Measurements from ENCODE around the gene BARX2.

BARX2 gene

DNA sequence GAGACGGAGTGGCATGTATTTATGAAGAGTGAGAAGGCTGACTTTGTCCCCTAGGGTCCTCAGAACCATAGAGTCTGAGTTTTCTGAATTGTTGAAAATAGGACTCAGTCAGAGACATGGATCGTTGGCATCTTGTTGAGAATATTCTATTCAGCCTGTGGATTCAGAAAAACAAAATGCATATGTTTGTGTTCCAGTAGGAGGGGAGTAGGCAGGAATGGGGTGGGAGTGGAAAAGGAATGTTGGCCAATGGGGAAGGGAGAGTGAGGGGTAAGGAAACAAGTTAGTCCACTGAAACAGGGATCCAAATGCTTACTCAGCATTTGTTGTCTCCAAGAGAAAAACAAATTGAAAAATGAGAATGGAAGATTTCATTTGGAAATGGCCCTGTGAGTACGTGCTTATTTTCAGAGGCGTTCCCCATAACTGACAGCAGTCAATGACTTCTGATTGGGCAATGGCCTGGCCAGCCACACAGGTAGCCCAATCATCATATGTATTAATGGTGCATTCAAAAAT, 14.7 kb downstream of the BARX2 start:
- H3K4me1 ChIP-seq (ENCODE audit: control insufficient read depth, insufficient read depth, low read length): no peaks in the 10 kb centered on the region
- H3K36me3 ChIP-seq (ENCODE audit: control insufficient read depth, insufficient read depth, low read length): no peaks in the 10 kb centered on the region
- H3K27me3 ChIP-seq (ENCODE audit: control insufficient read depth, insufficient read depth, low read length): no peaks in the 10 kb centered on the region
- no peak overlapping the region for H3K9ac ChIP-seq (ENCODE audit: low read depth, low read length)
- H3K9me3 ChIP-seq (ENCODE audit: control insufficient read depth, insufficient read depth, low read length): no peaks in the 10 kb centered on the region
- H3K4me3 ChIP-seq (ENCODE audit: low read depth, low read length): no peak overlapping the region

DNA sequence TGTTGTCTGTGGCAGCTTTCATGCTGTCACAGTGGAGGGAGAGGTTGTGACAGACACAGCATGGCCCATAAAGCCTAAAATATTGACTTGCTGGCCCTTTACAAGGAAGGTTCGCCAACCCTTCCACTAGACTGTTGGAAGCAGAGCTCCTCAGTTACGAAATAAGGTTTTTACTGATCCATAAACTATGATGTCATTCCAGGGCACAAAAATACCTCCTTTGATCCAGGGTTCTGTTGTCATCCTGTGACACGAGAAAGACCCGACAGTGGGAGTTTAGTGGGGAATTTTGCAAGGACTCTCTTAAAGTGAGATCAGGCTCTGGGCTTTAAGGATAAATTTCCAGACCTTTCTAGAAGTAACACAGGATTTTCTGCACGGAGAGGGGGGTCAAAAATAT, 15.7 kb downstream of the BARX2 start:
- Histone ChIP-seq H3K9ac (ENCODE audit: low read depth, low read length) (no peak overlapping the region), H3K9me3 (ENCODE audit: control insufficient read depth, insufficient read depth, low read length) (no peaks in the 10 kb centered on the region), H3K4me1 (ENCODE audit: control insufficient read depth, insufficient read depth, low read length) (no peaks in the 10 kb centered on the region), H3K4me3 (ENCODE audit: low read depth, low read length) (no peak overlapping the region), H3K36me3 (ENCODE audit: control insufficient read depth, insufficient read depth, low read length) (no peaks in the 10 kb centered on the region), H3K27me3 (ENCODE audit: control insufficient read depth, insufficient read depth, low read length) (no peaks in the 10 kb centered on the region)

DNA sequence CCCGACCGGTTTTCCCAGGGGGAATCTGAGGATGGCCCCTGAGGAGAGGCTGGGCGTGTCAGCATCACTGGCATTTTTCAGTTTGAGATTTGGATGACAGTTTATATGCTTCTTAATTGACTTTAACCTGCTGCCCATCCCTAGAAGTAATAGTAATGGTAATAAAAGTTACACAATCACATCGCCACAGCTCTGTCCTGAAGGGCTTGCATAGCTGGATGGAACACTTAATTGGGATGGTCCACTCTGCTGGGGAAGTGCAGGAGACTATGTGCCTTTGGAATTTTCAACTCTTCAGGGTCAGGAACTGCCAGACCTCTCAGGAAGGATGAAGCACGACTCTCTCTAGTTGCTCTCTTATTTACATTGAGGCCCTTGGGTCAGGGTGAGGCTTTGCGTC, 16.2 kb downstream of the BARX2 start:
- Histone ChIP-seq H3K9ac (ENCODE audit: low read depth, low read length) (no peak overlapping the region), H3K36me3 (ENCODE audit: control insufficient read depth, insufficient read depth, low read length) (no peaks in the 10 kb centered on the region), H3K27me3 (ENCODE audit: control insufficient read depth, insufficient read depth, low read length) (no peaks in the 10 kb centered on the region), H3K4me1 (ENCODE audit: control insufficient read depth, insufficient read depth, low read length) (no peaks in the 10 kb centered on the region), H3K4me3 (ENCODE audit: low read depth, low read length) (no peak overlapping the region), H3K9me3 (ENCODE audit: control insufficient read depth, insufficient read depth, low read length) (no peaks in the 10 kb centered on the region)

DNA sequence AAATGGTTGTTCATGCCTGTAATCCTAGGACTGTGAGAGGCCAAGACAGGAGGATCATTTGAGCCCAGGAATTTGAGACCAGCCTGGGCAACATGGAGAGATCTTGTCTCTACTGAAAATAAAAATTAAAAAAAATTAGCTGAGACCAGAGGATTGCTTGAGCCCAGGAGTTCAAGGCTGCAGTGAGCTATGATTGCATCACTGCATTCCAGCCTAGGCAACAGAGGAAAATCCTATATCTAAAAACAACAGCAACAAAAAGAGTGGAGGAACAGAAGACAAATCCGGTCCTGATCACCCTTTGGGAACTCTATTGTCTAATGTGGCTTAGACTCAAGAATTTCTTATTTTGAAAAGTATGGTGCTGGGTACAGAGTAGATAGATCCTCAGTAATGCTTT, 17.3 kb downstream of the BARX2 start:
- no peak overlapping the region for H3K4me3 ChIP-seq (ENCODE audit: low read depth, low read length)
- no peaks in the 10 kb centered on the region for H3K9me3 ChIP-seq (ENCODE audit: control insufficient read depth, insufficient read depth, low read length)
- H3K27me3 ChIP-seq (ENCODE audit: control insufficient read depth, insufficient read depth, low read length): no peaks in the 10 kb centered on the region
- H3K36me3 ChIP-seq (ENCODE audit: control insufficient read depth, insufficient read depth, low read length): no peaks in the 10 kb centered on the region
- H3K4me1 ChIP-seq (ENCODE audit: control insufficient read depth, insufficient read depth, low read length): no peaks in the 10 kb centered on the region
- no peak overlapping the region for H3K9ac ChIP-seq (ENCODE audit: low read depth, low read length)

DNA sequence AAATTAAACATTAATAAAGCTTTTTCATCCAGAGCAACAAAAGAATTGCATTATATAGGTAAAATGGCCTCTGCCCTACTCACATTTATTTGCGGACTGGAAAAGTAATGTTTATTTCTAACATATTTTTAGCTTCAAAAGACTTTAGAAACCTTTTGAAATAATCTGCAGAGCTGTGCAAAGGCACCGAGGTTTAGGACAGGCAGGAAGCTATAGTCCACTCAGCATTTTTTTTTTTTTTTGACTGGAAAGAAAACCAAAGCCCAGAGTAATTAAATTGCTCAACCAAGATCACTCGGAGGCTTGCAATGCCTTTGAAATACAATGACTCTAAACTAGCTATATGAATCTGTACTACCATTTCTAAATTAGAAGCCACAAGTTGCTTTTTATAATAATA, 19.1 kb downstream of the BARX2 start:
- Histone ChIP-seq H3K4me3 (ENCODE audit: low read depth, low read length) (no peak overlapping the region), H3K36me3 (ENCODE audit: control insufficient read depth, insufficient read depth, low read length) (no peaks in the 10 kb centered on the region), H3K9me3 (ENCODE audit: control insufficient read depth, insufficient read depth, low read length) (no peaks in the 10 kb centered on the region), H3K9ac (ENCODE audit: low read depth, low read length) (no peak overlapping the region), H3K27me3 (ENCODE audit: control insufficient read depth, insufficient read depth, low read length) (no peaks in the 10 kb centered on the region), H3K4me1 (ENCODE audit: control insufficient read depth, insufficient read depth, low read length) (no peaks in the 10 kb centered on the region)

GRCh38 chr11:129395432-129395831, 19.8 kb downstream of the BARX2 start:
- Histone ChIP-seq H3K27me3 (ENCODE audit: control insufficient read depth, insufficient read depth, low read length) (no peaks in the 10 kb centered on the region), H3K36me3 (ENCODE audit: control insufficient read depth, insufficient read depth, low read length) (no peaks in the 10 kb centered on the region)

DNA sequence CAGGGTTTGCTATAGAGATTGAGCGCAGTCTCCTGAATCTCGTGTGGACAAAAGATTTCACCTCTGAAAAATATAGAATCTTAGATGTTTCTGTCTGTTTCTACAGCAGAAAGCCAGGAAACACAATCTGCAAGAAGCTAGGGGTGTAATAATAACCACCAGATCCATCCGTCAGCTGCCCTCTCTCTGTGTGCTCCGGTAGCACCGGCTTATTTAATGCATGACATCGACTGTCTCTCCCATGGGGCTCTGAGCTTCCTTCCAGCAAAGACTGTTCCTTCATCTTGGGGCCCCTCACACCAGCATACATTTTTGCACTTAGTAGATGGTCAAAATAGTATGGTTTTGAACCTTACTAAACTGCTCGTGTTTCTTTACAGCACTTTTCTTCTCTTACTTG, 20.2 kb downstream of the BARX2 start:
- Histone ChIP-seq H3K27me3 (ENCODE audit: control insufficient read depth, insufficient read depth, low read length) (no peaks in the 10 kb centered on the region), H3K9me3 (ENCODE audit: control insufficient read depth, insufficient read depth, low read length) (no peaks in the 10 kb centered on the region), H3K4me3 (ENCODE audit: low read depth, low read length) (no peak overlapping the region), H3K4me1 (ENCODE audit: control insufficient read depth, insufficient read depth, low read length) (no peaks in the 10 kb centered on the region), H3K36me3 (ENCODE audit: control insufficient read depth, insufficient read depth, low read length) (no peaks in the 10 kb centered on the region), H3K9ac (ENCODE audit: low read depth, low read length) (no peak overlapping the region)

More at GRCh38 chr11:129395432-129395831, 19.8 kb downstream of the BARX2 start:
- Histone ChIP-seq H3K9me3 (ENCODE audit: control insufficient read depth, insufficient read depth, low read length) (no peaks in the 10 kb centered on the region), H3K9ac (ENCODE audit: low read depth, low read length) (no peak overlapping the region), H3K4me1 (ENCODE audit: control insufficient read depth, insufficient read depth, low read length) (no peaks in the 10 kb centered on the region), H3K4me3 (ENCODE audit: low read depth, low read length) (no peak overlapping the region)

DNA sequence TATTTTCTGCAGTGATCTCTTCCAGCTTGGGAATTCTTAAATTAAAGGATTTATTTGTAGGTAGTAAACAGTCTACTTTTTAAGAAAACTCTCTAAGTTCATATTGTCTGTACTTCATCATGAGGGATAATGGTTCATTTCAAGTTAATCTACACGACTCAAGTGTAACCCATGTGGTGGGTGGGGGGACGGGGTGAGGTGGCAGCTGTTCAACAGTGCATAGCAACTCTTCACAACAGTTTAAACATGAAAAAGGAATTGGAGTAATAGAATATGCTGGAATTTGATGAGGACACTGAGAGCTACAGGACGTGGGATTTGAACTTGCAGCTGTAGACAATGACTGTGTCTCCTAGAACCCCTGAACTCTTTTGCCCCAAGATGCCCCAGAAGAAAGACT, 20.8 kb downstream of the BARX2 start:
- Histone ChIP-seq H3K4me1 (ENCODE audit: control insufficient read depth, insufficient read depth, low read length) (no peaks in the 10 kb centered on the region), H3K4me3 (ENCODE audit: low read depth, low read length) (no peak overlapping the region), H3K27me3 (ENCODE audit: control insufficient read depth, insufficient read depth, low read length) (no peaks in the 10 kb centered on the region), H3K36me3 (ENCODE audit: control insufficient read depth, insufficient read depth, low read length) (no peaks in the 10 kb centered on the region), H3K9ac (ENCODE audit: low read depth, low read length) (no peak overlapping the region), H3K9me3 (ENCODE audit: control insufficient read depth, insufficient read depth, low read length) (no peaks in the 10 kb centered on the region)

GRCh38 chr11:129402206-129403171, 26.8 kb downstream of the BARX2 start:
- Histone ChIP-seq H3K36me3 (ENCODE audit: control insufficient read depth, insufficient read depth, low read length) (no peaks in the 10 kb centered on the region), H3K27me3 (ENCODE audit: control insufficient read depth, insufficient read depth, low read length) (no peaks in the 10 kb centered on the region), H3K9me3 (ENCODE audit: control insufficient read depth, insufficient read depth, low read length) (no peaks in the 10 kb centered on the region), H3K4me1 (ENCODE audit: control insufficient read depth, insufficient read depth, low read length) (no peaks in the 10 kb centered on the region), H3K9ac (ENCODE audit: low read depth, low read length) (no peak overlapping the region), H3K4me3 (ENCODE audit: low read depth, low read length) (no peak overlapping the region)

GRCh38 chr11:129404731-129405130, 29.1 kb downstream of the BARX2 start:
- H3K36me3 ChIP-seq (ENCODE audit: control insufficient read depth, insufficient read depth, low read length): no peaks in the 10 kb centered on the region

DNA sequence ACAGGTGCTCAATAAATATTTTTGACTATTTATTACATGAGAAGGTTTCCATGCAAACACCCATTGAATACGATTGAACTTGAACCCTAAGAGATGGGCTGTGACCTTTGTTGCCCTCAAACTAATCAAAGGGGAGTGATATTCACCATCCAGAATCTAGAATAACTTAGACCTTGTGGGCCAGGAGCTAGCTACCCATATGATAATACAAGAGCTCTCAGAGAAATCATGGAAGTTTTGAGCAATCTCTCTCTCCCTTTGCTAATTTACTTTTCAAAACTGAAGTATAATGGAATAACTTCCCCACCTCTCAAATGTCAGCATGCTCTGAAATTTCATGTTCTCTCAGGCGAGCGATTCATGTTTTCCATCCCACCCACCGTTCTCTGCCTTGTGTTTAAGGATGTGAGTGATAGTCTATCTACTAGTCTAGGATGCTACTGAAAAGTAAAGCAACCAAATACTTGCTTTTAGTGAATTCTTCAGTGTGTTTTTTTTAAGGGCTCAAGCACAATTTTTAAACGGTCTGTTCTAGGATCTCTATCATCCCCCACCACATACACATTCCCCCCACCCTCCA, 33.3 kb downstream of the BARX2 start:
- Histone ChIP-seq H3K36me3 (ENCODE audit: control insufficient read depth, insufficient read depth, low read length) (no peaks in the 10 kb centered on the region), H3K27me3 (ENCODE audit: control insufficient read depth, insufficient read depth, low read length) (no peaks in the 10 kb centered on the region), H3K9ac (ENCODE audit: low read depth, low read length) (no peak overlapping the region), H3K9me3 (ENCODE audit: control insufficient read depth, insufficient read depth, low read length) (no peaks in the 10 kb centered on the region), H3K4me1 (ENCODE audit: control insufficient read depth, insufficient read depth, low read length) (no peaks in the 10 kb centered on the region), H3K4me3 (ENCODE audit: low read depth, low read length) (no peak overlapping the region)

More at GRCh38 chr11:129404731-129405130, 29.1 kb downstream of the BARX2 start:
- Histone ChIP-seq H3K4me1 (ENCODE audit: control insufficient read depth, insufficient read depth, low read length) (no peaks in the 10 kb centered on the region), H3K27me3 (ENCODE audit: control insufficient read depth, insufficient read depth, low read length) (no peaks in the 10 kb centered on the region), H3K9ac (ENCODE audit: low read depth, low read length) (no peak overlapping the region), H3K9me3 (ENCODE audit: control insufficient read depth, insufficient read depth, low read length) (no peaks in the 10 kb centered on the region), H3K4me3 (ENCODE audit: low read depth, low read length) (no peak overlapping the region)

Measured in iPS-15b (cell line).